HepG2 (cell line): ENCODE measurements around the gene ARMC5. TPM values are rescaled to one million over a fixed set of nuclear protein-coding genes. Genes with fewer than 3 reads are reported as not detected.
A peak's percentile ranks its signal among the peaks of the same experiment; 100 is the strongest.
"Not testable (repeated sequence)": the region's sequence is repeated elsewhere in the genome, so short reads cannot be mapped to it uniquely, and the experiment has no call there.

Experiments used
- ATAC-seq: fragments of 200-7000 bp; cut with Tn5 transposase; 3 replicates; pipeline ENCODE4 v1.9.1; 2020; ENCODE audit warnings: mild to moderate bottlenecking, moderate library complexity
- BruUV-seq: library from RNA; stranded (reverse); fragments of 400-500 nt; replicated peaks from 2 replicates; lab custom pipeline; 2021; lab: Mats Ljungman, UMichigan
- CTCF ChIA-PET: fragments of 300-600 bp; formaldehyde crosslinking; extraction: SDS; loops from one replicate; lab custom pipeline; 2021; ENCODE audit warnings: low total read pairs, inconsistent platforms, low intra/inter-chr PET ratio; lab: Yijun Ruan, JAX
- POLR2A ChIA-PET: fragments of 350-600 bp; sonication (Branson Sonifier 250); formaldehyde crosslinking; loops from one replicate; lab custom pipeline; 2020; ENCODE audit warnings: antibody characterized with exemption, inconsistent platforms; lab: Yijun Ruan, JAX
- DNase-seq: peaks from one replicate; pipeline ENCODE4 v3.0.0-alpha.2; 2015; ENCODE audit warnings: low spot score
- FAIRE-seq: peaks from 3 replicates; lab custom pipeline; 2011; peaks lifted over from hg19 to GRCh38; lab: Jason Lieb, UNC
- H2AFZ ChIP-seq: one replicate; pipeline ENCODE4 v1.6.1; 2011; ENCODE audit warnings: low read length, inconsistent platforms
- H3K27ac ChIP-seq: fragments of 300-600 bp; 3 replicates; pipeline ENCODE4 v1.8.0; 2011; ENCODE audit warnings: mixed run types, mild to moderate bottlenecking, mixed read lengths, low read length, inconsistent platforms; ENCODE audit not compliant: insufficient read depth; ENCODE audit errors: extremely low read length
- H3K27me3 ChIP-seq, 2 experiments: fragments of 200-600 bp in 1 of 2; 2 replicates in 1 of 2; 3 replicates in 1 of 2; pipeline versions ENCODE4 v1.6.0 to v1.8.0; 2011; ENCODE audit warnings: low read length in 2 of 2, mild to moderate bottlenecking in 2 of 2, moderate library complexity in 2 of 2, inconsistent platforms in 1 of 2; ENCODE audit not compliant: insufficient read depth in 2 of 2, control insufficient read depth in 1 of 2
- H3K36me3 ChIP-seq, 2 experiments: fragments of 200-600 bp in 1 of 2; replicated peaks in 1 of 2; 2 replicates in 1 of 2; 3 replicates in 1 of 2; pipeline versions ENCODE4 v1.5.1 to v1.8.0; 2011; ENCODE audit warnings: low read length in 2 of 2, inconsistent platforms in 1 of 2; ENCODE audit not compliant: insufficient read depth in 2 of 2, control insufficient read depth in 1 of 2
- H3K4me1 ChIP-seq: 2 replicates; pipeline ENCODE4 v1.5.1; 2012; ENCODE audit warnings: low read length, inconsistent platforms; ENCODE audit not compliant: insufficient read depth
- H3K4me2 ChIP-seq: 2 replicates; pipeline ENCODE4 v1.6.0; 2011; ENCODE audit warnings: low read depth, low read length, inconsistent platforms
- H3K4me3 ChIP-seq, 3 experiments: fragments of 200-600 bp in 1 of 3; sonication (generic), shearing (Covaris generic) in 1 of 3; replicated peaks in 1 of 3; 2 replicates each; pipeline ENCODE4 v1.5.1; 2011 to 2016; ENCODE audit warnings: low read length in 3 of 3, inconsistent platforms in 2 of 3, low read depth in 2 of 3, mild to moderate bottlenecking in 2 of 3, control low read depth in 1 of 3, mixed read lengths in 1 of 3; ENCODE audit not compliant: insufficient read depth in 1 of 3
- H3K79me2 ChIP-seq: one replicate; pipeline ENCODE4 v1.6.1; 2011; ENCODE audit warnings: low read length, inconsistent platforms; ENCODE audit not compliant: insufficient read depth
- H3K9ac ChIP-seq: 2 replicates; pipeline ENCODE4 v1.6.0; 2011; ENCODE audit warnings: mild to moderate bottlenecking, low read depth, low read length, inconsistent platforms; ENCODE audit not compliant: insufficient read depth
- H3K9me3 ChIP-seq: 2 replicates; pipeline ENCODE4 v1.5.1; 2012; ENCODE audit warnings: mild to moderate bottlenecking, low read length
- H4K20me1 ChIP-seq: 2 replicates; pipeline ENCODE4 v1.6.0; 2011; ENCODE audit warnings: inconsistent platforms, mild to moderate bottlenecking, low read length, moderate library complexity; ENCODE audit not compliant: insufficient read depth
- MYPOP ChIP-seq: sonication (generic); formaldehyde crosslinking; IDR thresholded peaks from 2 replicates; pipeline ENCODE4 v1.8.1; 2023; ENCODE audit warnings: mild to moderate bottlenecking, moderate library complexity, missing genetic modification reagents
- NPAS2 ChIP-seq: sonication (generic); formaldehyde crosslinking; IDR thresholded peaks from 2 replicates; pipeline ENCODE4 v1.8.0; 2022; ENCODE audit warnings: mild to moderate bottlenecking, missing genetic modification reagents, borderline replicate concordance
- TRAFD1 ChIP-seq: sonication (generic); formaldehyde crosslinking; IDR thresholded peaks from 2 replicates; pipeline ENCODE4 v1.5.1; 2020; ENCODE audit warnings: missing genetic modification reagents, mild to moderate bottlenecking, borderline replicate concordance
- ZMYM3 ChIP-seq: sonication (generic); formaldehyde crosslinking; IDR thresholded peaks from 2 replicates; pipeline ENCODE4 v1.5.1; 2020; ENCODE audit warnings: mild to moderate bottlenecking, missing genetic modification reagents
- ZNF136 ChIP-seq: sonication (generic); formaldehyde crosslinking; IDR thresholded peaks from 2 replicates; pipeline ENCODE4 v1.8.1; 2022; ENCODE audit warnings: low read depth, mild to moderate bottlenecking, moderate library complexity, missing genetic modification reagents
- ZNF543 ChIP-seq: sonication (generic); formaldehyde crosslinking; IDR thresholded peaks from 2 replicates; pipeline ENCODE4 v1.4.0; 2020; ENCODE audit warnings: mild to moderate bottlenecking, missing genetic modification reagents
- ZNF556 ChIP-seq: sonication (generic); formaldehyde crosslinking; IDR thresholded peaks from 2 replicates; pipeline ENCODE4 v1.4.0; 2020; ENCODE audit warnings: mild to moderate bottlenecking, missing genetic modification reagents, borderline replicate concordance
- ZNF646 ChIP-seq: sonication (generic); formaldehyde crosslinking; IDR thresholded peaks from 2 replicates; pipeline ENCODE4 v1.9.0; 2021; ENCODE audit warnings: mild to moderate bottlenecking, missing genetic modification reagents
- WGBS: methylation state at CpG from one replicate; pipeline ENCODE4 v1.1.6; 2017; ENCODE audit warnings: low lambda C conversion rate; 5-methylcytosine and 5-hydroxymethylcytosine counted together
- in situ Hi-C: cut with HindIII; loops from 2 replicates; pipeline ENCODE4 v1.10.0; 2017; ENCODE audit warnings: low pct_unique_long_range_greater_than_20kb; ENCODE audit not compliant: extremely low pct_ligation_motif_present
- intact Hi-C: fragments of 100-400 bp; cut with micrococcal nuclease; formaldehyde crosslinking; loops from one replicate; pipeline ENCODE4 v1.10.0; 2022; ENCODE audit not compliant: unreplicated experiment
- polyA plus RNA-seq, 8 experiments: library from polyadenylated mRNA; depleted of rRNA in 3 of 8; stranded (reverse) in 7 of 8; unstranded in 1 of 8; fragments of >200 nt; fragmentation: Illumina TruSeq in 4 of 8; extraction: Trizol in 4 of 8; gene quantifications; 2 replicates each; pipeline versions ENCODE4 v1.2.1 to v1.2.3, GENCODE V29; 2011 to 2016; ENCODE audit warnings: low read depth in 4 of 8, missing spikeins in 1 of 8, mixed read lengths in 1 of 8; ENCODE audit not compliant: insufficient read depth in 1 of 8
- total RNA-seq, 5 experiments: library from RNA; depleted of rRNA; stranded (reverse); fragments of >200 nt; fragmentation: Illumina TruSeq; extraction: Trizol; gene quantifications; 2 replicates each; pipeline ENCODE4 v1.2.3, GENCODE V29; 2016; ENCODE audit warnings: low read depth in 1 of 5

Gene ARMC5
- total and polyA plus RNA-seq, 2 of the 13 experiments (the other 11 are each of a cell fraction or from before 2014, with no cell fraction given) = 10.8 to 22.3 TPM

- ATAC-seq, H3K27ac ChIP-seq, BruUV-seq, H3K79me2 ChIP-seq, H3K36me3 ChIP-seq, in situ Hi-C loops, FAIRE-seq, H2AFZ ChIP-seq, DNase-seq, CTCF ChIA-PET, H3K9me3 ChIP-seq, intact Hi-C loops, H4K20me1 ChIP-seq: not testable (repeated sequence)
- peak overlapping the region; percentile 86 for H3K4me2 ChIP-seq
- WGBS = 30% methylated on average over 4 of the region's 4 CpGs
- POLR2A ChIA-PET = interaction anchor here (0.7 to 0.9 kb wide), 2 partner anchors 19 to 24 kb away, joined by 3 read pairs; partner anchors contain the start of gene RUSF1
- peak overlapping the region in 2 of 3 experiments; percentile 12 to 62; a peak in 4 of 6 replicates for H3K4me3 ChIP-seq
- peaks cover 0 to 21% of the 10 kb centered on the region in 2 experiments; a peak in 4 of 5 replicates for H3K27me3 ChIP-seq
- TF ChIP-seq ZNF556 (CRISPR knock-in tag) (0 out of 2 replicates have a peak, but pooled peaks have one; percentile 10), ZMYM3 (CRISPR knock-in tag) (0 out of 2 replicates have a peak, but pooled peaks have one; percentile 1), NPAS2 (CRISPR knock-in tag) (0 out of 2 replicates have a peak, but pooled peaks have one; percentile 45), ZNF136 (CRISPR knock-in tag) (0 out of 2 replicates have a peak, but pooled peaks have one; percentile 5), ZNF543 (CRISPR knock-in tag) (0 out of 2 replicates have a peak, but pooled peaks have one; percentile 13), MYPOP (CRISPR knock-in tag) (0 out of 2 replicates have a peak, but pooled peaks have one; percentile 22), TRAFD1 (CRISPR knock-in tag) (peak; percentile 41; the same call in 1 of the 2 replicates), ZNF646 (CRISPR knock-in tag) (peak; percentile 67; the same call in 1 of the 2 replicates)
- H3K9ac ChIP-seq = peak overlapping the region; percentile 55
- H3K4me1 ChIP-seq = peaks cover 45% of the 10 kb centered on the region
Observed at GRCh38 chr16:31484048-31484447, 24.7 kb downstream of the ARMC5 start.
